GM18508 (cell line): ENCODE measurements around the gene ZNF74.

Experiments
- ATAC-seq: cut with Tn5 transposase; IDR thresholded peaks from one replicate; pipeline ENCODE4 v1.9.1; 2021; ENCODE audit warnings: moderate number of reproducible peaks; ENCODE audit not compliant: insufficient read depth, unreplicated experiment

Gene ZNF74

GRCh38 chr22:20430720-20431510 lies 37.0 kb downstream of the ZNF74 start:
- no peak for ATAC-seq

- ATAC-seq = no peak
Observed at GRCh38 chr22:20431511-20432192, 37.7 kb downstream of the ZNF74 start.

- ATAC-seq = no peak
Observed at GRCh38 chr22:20432244-20432686, 38.3 kb downstream of the ZNF74 start.

- no peak for ATAC-seq
Observed at GRCh38 chr22:20433191-20433590, 39.2 kb downstream of the ZNF74 start.

- no peak for ATAC-seq
Observed at GRCh38 chr22:20433686-20434241, 39.8 kb downstream of the ZNF74 start.

DNA sequence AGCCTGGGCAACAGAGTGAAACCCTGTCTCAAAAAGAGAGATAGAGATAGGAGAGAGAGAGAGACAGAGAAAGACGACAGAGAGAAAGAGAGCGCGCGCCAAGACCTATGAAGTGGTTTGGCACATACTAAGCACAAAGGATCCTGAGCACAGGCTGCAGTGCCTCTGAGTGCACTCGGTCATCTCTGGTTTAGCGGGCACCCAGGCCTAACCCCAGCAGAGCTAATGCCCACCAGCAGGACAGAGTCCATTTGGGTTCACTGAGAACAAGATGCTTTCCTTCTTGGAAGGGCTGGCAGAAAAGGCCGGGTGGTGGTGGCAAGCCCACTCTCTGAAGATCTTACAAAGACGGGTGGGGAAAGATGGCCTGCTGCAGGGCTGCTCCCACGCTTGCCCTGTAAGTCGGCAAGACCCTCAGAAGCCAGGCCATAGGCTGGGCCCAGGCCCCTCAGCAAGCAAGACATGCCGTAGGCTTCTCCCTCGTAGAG lies 40.4 kb downstream of the ZNF74 start:
- no peak for ATAC-seq

DNA sequence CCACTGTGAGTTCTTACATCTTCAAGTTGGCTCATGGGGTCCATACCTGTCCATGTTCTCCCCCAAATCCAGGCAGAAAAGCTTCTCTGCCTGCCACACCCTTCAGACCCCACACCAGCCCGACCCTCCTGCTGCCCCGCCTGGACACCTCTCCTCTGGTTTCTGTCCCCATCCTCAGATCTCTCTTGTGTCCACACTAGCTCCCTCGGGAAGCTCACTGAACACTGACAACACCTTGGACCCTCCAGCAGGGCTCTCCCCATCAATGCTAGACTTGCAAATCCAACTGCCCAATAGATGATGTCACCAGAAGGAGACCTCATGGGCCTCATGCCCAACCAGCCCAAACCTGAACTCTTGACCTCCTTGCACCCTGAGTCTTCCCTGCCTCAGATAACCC lies 40.8 kb downstream of the ZNF74 start:
- no peak for ATAC-seq

- no peak for ATAC-seq
Observed at GRCh38 chr22:20435436-20436306, 41.7 kb downstream of the ZNF74 start.

DNA sequence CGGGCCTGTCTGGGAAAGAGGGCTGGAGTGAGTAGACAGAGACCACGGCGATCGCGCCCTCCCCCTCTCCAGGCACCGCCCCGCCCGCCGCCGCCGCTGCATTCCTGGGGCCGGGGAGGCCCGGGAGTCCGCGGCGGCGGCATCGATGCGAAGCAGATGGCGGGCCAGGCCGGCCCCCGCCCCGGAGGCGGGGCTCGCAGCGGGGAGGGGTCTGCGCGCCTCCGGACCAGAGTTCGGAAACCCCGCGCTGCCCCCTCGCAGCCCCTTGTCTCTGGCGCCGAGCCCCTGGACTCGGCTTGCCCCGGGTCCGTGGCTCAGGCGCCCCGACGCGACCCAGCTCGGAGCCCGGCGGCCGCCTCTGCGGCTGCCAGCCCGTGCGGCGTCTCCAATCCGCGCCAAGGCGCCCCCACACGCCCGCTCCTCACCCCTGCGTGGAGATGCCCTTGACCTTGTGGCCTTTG lies 42.4 kb downstream of the ZNF74 start:
- ATAC-seq = no peak

DNA sequence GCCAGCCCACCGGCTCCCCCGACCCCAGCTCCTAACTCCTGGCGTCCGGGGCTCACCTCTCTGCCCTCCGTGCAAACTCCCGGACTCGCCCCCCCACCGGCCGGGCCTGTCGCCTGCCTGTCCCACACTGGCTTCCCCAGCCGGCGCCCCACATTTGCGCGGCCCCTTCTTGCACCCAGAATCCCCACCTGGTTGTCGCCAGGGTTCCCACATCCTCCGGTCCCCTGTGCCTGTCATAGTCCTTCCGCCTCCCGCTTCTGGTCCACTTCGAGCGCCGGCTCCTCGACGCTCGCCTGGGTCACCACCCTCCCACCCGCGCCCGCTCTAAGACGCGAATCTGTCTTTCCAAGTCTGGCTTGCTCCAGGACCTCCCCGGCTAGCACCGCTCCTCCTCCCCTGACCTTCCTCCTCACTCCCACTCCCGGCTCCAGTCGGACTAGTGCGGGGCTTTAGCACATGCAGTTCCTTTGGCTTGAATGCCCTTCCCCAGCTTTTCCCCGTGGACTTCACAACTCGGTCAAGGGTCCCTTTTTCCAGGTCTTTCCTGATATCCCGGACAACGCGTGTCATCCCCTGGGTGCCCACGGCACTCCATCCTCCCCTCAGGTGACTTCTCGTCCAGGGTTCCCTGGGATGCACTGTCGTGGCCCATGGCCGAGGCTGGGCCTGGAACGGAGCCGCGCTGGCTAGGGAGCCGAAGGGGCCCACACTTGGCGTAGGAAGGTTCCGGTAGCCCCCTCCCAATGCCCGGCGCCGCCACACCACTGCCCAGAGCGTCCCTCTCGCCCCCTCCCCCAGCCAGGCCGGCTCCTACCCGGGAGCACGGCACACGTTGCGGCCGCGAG lies 43.0 kb downstream of the ZNF74 start:
- no peak for ATAC-seq

DNA sequence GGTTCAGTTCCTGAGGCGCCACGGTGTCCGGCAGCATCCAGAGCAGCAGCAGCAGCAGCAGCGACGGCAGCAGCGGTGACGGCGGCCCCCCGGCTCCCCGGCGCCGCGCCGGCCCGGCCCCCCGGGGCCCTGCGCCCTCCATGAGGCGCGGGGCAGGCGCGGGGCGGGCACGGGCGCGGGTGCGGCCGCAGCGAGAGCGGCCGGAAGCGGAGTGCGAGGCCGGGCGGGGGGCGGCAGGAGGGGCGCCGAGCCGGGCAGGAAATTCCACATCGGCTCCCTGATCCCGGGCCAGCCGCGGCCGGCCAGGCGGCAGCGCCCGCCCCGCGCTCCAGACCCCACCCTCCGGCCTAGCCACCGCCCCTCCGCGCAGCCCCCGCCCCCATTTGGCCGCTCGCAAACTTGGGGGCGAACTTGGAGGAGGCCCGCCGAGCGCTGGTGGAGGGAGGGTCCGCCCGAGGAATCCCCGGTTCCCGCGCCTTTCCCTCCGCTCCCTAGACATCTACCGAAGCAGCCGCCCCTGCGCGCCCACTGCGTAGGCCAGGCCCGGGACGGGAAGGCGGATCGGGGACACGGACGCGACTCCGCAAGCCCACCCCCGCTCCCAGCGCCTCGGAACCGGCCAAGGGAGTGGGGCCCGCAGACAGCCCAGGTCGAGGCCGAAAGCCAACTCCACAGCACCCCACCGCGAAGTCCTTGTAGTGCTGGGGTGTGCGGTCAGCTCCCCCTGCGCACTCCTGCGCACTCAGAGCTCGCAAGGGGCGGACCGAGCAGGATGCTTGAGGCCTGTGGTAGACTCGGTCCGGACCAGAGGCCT lies 43.9 kb downstream of the ZNF74 start, which contains the start of gene SCARF2:
TSS of gene SCARF2 (minus strand) at position 213 of the 814 bp plus-strand sequence. CDS start at position 142, 71 bp downstream.
- ATAC-seq = no peak

DNA sequence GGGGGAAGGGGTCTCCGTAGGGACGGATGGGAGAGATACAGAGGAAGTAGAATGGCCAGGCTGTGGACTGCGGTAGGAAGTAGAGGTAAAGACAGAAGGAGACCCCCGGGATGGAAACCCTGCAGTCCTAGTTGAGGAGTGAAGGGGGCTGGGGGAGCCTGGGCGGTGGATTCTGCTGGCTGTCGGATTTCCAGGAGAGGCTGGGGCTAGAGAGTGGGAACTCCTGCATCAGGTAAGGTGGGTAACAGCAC lies 44.4 kb downstream of the ZNF74 start:
- no peak for ATAC-seq

- no peak for ATAC-seq
Observed at GRCh38 chr22:20438678-20439492, 44.9 kb downstream of the ZNF74 start.

DNA sequence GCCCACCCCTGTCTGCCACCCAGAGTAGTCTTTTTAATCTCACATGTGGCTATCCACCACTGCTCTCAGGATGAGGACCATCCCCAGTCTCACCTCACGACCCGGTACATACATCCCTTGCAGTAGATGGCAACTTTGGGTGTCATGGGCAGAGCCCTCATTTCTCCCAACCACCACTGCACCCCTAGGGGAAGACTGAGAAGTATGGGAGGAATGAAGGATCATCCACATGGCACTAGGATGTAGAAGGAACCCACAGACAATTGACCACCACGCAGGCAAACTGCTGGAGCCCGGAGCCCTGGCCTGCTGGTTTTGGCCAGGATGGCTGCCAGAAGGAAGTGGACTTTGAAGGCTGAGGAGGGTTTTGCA lies 45.6 kb downstream of the ZNF74 start:
- no peak for ATAC-seq

GRCh38 chr22:20439928-20440575 lies 46.1 kb downstream of the ZNF74 start:
- no peak for ATAC-seq

DNA sequence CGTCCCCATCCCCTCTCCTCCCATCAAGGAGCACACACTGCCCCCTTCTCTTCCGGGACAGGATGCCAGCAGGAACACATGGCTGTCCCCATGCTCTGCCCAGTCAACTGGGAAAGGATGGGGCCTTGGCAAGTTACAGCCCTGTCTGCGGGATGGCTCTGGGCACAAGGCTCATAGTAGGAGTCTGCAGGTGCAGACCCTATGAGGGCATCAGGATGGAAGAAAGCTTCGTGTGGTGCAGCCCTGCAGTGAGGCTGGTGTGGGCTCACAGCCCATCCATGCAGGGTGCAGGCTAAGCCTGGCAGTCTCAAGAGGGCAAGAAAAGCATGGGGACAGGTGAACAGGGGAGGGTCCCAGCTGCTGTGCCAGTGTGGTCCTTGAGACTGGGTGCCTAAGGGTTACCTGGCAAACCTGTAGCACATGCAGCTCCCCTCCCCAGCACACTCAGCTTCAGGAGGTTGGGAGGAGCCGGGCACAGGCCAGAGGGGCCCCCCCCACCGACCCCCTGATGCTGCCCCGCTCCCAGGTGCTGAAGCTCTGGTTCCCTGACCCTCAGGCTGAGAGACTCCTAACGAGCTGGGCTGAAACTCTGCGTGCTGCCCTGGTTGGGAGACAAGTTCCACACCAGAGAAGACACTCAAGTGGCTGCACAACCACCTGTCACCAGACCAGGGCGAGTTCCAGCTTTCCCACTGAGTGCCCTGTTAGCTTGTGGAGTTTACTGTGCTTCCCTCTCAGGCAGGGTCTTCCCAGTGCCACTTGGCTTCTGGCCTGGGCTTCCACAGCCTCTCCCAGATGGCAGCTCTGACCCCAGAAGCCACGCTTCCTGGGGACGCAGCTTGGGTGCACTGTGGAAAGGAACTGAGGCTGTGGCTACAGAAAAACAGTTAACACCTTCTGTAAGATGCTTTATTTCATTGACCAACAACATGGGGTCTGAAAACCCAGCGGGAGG lies 47.0 kb downstream of the ZNF74 start:
- ATAC-seq = no peak
